Inferior parietal cortex (tissue), 1 donor: ENCODE measurements around the gene CAMKK2.
"Not testable (repeated sequence)": the region's sequence is repeated elsewhere in the genome, so short reads cannot be mapped to it uniquely, and the experiment has no call there.

Experiments used
- DNase-seq: peaks from one replicate; pipeline ENCODE4 v3.0.0-alpha.2; 2016; ENCODE audit errors: extremely low spot score

Gene CAMKK2

DNA sequence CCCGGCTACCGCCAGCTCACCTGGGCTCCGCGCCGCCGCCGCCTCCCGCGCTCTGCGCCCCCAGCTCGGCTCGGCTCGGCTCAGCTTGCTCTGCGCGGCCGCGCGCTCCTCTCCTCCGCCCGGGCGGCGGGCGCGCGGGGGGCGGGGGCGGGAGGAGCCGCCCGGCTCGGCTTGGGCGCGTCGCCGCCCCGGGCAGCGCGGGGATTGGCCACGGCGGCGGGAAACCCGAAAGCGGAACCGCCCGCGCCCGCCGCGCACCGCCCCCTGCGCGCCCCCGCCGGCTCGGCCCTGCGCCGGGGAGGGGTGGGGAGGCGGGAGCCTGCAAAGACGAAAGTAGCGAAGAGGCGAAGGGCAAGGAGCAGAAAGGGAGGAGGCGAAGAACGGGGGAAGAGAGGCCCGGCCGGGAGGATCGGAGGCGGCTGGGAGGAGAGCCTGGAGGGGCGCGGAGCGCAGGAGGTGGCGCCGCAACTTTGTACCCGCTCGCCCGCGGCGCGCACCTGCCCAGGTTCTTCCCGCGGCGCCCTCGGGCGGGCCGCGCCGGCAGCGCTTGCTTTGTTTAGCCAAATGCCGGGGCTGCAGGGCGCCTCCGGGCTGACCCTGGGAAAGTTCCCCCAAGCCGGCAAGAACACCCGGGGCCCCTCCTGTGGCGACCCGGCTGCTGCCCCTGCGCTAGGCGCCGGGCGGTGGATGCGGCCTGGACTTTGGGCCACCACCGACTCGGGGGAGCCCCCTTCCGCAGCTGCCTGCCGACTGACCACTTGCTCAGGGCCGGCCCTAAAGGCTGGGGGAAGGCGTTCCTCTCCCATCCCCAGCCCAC, at the start of gene CAMKK2:
TSS of gene CAMKK2 (minus strand) at position 92 of the 817 bp plus-strand sequence. CDS start 22,183 bp downstream, outside the sequence.
- peak; percentile 74 for DNase-seq

DNA sequence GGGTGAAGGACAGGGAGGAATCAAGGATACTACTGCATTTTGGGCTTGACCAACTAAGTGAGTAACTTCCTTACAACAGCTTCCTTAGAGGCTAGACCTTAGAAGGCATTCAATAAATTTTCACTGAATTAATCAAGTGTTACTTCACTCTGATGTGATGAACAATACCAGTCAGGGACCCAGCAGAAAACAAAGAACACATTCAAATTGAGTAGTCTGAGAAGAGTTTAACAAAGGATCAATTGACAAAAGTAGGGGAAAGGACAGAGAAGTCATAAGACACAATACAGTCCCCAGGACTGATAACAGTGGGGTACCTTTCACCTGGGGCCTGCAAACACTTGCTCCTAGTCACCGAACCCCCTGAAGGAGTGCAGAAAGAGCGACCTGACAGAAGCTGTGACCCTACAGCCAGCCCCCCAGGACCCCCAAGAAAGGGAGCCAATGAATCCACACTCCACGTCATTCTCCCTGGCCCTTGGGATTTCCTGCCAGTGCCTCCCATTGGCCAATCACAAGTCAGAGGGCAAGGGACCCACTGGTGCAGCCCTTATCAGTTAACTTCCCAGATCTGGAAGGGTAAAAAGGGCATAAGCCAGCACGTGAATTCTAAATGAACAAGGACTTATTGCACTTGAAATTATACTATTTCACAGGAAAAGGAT, 48.8 kb upstream of the CAMKK2 start:
- DNase-seq, result peak; percentile 79

DNA sequence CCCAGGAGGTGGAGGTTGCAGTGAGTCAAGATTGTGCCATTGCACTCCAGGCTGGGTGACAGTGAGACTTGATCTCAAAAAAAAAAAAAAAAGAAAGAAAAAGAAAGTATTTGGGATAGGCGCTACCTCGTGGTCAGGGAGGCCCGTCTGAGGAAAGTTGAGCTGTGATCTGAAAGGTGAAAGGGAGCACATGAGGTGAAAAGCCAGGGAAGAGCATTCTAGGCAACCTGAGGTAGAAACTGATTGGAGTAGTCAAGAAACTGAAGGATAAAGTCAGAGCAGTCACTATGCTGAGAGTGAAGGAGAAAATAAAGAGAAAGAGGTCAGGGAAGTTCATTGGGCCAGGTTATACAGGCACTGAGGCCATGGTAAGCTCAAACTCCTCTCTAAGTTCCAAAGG, 48.0 kb upstream of the CAMKK2 start:
- DNase-seq, result no peak

DNA sequence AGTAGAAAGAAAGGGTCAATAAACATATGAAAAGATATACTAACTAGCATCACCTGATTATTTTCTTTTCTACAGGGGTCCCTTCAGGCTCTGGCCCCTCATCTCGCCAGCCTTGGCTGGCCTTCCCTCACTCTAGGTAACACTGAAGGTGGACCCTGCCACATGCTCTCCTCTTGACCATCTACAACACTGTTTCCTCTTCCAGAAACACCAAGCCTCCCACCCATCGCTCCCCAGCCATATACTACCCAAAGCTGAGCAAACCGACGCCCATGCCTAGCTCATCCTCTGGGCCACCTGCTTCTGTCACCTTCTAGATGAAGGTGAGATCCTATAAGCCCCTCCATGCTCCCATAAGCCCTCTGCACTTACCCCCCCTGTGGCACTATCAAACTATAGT, 40.9 kb upstream of the CAMKK2 start:
- DNase-seq, result no peak

DNA sequence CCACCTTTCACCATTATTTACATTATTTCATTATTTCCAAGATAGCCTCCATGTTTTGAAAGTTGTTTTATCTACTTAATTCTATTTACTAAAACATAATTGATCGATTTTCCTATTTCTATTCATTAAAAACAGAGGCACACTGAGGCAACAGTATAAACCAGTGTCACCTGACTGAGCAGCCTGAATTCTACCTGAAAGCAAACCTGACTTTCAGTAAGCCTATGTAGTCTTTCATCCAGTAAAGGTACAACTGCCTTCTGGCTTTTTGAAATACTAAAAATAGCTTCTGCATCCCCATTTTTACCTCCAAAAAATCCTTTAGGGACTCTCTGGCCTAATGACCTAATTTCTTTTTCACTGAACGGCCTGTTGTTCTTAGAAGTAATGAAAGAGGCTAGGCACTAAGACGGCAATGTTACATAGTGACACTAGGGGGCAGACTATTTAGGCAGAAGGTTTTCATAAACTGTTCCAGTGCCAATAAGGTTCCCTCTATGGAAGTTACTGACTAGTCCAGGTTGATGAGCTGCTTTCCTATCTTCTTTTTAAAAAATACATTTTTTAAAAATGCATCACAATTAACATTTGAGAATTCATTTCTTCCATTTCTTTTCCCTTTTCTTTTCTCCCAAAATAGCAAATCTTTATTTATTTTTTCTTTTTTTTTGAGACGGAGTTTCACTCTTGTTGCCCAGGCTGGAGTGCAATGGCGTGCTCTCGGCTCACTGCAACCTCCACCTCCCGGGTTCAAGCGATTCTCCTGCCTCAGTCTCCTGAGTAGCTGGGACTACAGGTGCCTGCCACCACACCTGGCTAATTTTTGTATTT, 38.2 kb upstream of the CAMKK2 start:
- DNase-seq, result peak; percentile 87

DNA sequence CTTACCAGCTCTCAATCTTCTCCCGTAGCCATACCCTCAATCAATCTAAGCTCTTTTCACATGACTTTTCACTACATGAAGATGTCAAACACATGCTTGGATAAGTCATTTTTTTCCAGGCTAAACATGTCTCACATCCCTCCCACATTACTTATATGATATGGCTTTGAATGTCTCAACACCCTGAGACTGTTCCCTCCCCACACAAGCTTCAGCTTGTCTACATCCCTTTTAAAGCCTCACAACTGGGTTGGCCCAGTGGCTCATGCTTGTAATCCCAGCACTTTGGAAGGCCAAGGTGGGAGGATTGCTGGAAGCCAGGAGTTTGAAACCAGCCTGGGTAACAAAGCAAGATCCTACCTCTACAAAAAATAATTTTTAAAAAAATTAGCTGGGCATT, 37.2 kb upstream of the CAMKK2 start:
- DNase-seq, result no peak

DNA sequence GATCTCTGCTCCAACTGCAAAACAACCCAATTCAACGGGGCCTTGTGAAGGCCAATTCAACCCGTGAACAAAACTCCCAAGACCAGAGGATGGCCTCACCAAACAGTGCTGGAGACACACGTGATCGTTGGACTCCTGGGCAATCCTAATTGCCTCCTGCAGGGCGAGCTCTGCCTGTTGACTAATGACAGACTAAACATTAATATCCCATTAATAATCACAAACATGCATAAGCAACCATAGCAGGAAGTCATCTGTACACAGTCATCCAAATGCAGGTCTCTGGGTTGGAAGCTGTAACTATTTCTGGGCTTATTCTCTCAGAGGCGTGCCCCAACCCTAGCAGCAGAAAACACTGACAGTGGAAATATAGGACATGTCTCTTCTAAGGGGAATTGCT, 34.7 kb upstream of the CAMKK2 start:
- DNase-seq, result no peak

DNA sequence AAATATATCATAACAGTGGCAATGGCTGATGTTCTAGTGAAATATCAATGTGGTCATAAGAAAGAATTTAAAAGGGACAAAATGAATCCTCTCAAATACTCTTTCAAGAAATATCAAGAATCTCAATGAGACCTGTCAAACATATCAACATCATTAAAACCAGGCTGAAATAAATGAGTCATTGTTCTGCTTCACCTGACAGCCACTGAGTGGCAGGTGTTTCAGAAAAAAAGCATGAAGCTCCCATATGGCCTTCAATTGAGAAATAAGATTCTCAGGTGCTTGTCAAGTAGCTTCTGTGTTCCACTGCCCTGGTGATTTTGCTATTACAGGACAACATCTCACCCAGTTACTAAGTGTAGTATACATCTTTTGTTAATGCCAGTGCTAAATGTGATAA, 34.2 kb upstream of the CAMKK2 start:
- DNase-seq, result no peak

DNA sequence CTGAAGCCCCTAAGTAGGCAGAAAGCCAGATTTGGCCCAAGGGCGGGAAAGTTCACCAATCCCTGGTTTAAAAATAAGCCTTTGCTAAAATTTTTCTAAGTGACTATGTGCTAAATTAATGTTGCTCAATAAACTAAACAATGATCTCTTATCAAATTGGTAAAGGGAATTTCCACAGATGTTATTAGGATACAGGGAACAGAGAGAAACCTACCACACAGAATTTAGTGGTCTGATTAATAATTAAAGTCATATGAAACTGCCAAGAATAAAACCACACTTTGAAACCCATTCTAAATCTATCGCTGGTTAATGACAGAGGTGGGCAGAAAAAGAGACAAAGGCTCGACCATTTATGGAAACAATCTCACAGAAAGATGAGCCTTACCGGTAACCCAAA, 33.7 kb upstream of the CAMKK2 start:
- DNase-seq, result no peak

DNA sequence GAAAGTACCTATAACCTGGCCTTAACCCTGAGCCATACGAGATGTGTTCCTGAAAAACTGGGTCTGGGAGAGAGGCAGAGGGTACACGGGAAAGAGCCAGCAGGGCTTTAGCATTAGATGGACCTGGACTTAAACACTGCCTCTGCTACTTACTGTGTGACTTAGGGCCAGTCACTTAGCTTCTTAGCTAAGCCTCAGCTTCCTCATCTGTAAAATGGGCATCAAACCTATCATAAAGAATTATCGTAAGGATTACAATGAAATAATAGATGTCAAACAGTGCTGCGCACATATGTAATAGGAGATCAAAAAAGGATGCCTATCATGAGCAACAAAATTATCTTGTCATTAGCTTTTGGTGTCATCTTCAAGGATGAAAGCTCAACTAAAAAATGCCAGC, 32.1 kb upstream of the CAMKK2 start:
- DNase-seq, result no peak

DNA sequence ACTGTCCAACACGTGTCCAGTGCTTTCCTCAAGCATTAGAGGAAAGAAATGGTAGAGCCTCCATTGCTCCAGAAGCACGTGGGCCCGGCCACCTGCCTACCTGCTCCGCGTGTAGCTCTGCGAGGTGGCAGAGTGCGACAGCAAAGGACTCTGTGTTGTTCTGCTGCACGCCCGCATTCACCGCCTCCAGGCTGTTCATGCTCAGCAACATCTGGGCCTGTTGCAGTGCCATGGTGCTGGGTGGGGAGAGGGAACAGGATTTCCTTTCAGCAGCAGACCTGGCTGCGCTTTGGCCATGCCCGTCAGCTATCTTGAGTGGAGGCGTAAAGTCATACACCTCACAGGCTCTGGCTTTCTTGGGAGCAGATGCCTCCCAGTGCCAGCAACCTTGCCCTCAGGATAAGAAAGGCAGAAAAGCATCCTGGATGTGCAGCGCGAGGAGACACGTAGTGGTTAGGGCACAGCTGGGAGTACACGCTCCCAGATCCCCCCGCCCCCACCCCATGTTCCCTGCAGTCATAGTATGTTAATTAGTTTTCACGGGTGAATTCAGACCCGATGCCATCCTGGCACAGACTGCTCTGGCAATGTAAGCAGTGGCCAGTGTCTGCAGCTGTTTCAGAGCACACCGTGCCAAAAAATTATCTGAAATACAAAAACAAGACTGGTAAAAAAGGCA, 30.6 kb upstream of the CAMKK2 start:
- DNase-seq, result peak; percentile 64

DNA sequence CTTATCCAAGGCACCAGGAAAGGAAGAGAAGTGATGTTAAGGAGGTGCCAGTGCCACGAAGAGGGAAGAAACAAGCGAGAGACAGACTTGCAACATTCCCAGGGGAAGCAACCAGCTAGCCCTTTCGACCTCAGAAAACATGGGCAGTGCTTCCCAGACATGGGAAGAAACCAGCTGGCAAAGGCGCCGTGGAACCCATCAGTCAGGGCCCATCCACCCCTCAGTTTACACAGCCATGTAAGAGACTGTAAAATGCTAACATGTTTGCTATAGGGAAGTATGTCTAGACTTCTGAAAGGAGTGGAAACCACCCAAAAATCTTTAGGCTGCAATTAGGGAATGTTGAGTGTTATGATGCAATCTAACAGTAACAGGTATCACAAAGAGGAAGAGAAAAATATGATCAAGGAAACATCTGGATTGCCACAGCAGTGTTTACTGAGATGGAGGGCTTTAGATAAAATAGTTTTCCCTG, 29.4 kb upstream of the CAMKK2 start:
- DNase-seq, result no peak

DNA sequence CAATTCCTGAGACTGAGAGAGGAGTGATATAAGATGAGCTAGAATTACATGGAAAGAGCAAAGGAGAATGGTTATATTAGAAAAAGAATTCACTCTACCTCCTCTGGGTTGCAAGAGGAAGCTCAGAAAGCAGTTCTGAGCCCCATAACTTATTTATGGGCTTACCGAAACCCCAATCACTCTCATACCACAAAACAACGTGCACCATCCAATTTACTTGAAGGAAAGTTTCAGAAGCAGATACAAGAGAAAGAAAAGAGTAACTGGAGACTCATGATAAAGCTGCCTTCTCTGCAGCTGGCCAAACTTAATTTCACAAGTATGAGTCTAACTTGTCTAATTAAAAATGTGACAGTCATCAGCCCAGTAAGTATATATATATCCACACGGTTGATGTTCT, 27.4 kb upstream of the CAMKK2 start:
- no peak for DNase-seq

DNA sequence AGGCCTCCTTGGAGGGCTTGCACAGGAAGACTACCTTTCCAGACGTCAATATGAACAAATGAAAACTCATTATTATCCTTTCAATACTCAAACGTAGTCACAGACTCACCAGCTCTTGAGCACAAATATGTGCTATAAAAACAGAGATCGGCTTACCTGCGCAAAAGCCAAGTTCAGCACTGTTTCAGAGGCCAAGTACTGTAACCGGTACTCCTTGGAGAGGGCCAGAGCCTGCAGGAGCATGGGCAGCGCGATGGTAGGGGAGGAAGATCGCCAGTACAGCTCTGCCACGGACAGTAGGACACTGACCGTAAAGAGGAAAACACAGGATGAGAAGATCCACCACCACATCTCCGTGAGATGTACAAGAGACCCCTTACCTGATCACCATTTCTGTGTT, 21.6 kb upstream of the CAMKK2 start:
- no peak for DNase-seq

DNA sequence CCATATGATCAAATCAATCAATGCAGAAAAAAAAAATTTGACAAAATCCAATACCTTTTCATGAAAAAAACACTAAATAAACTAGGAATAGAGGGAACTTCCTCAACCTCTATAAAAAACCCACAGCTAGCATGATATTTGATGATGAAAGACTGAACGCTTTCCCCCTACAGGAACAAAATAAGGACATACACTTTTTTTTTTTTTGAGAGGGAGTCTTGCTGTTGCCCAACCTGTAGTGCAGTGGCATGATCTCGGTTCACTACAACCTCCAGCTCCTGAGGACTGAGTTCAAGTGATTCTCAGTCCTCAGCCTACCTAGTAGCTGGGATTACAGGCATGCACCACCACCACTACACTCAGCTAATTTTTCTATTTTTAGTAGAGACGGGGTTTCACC, 17.9 kb upstream of the CAMKK2 start:
- no peak for DNase-seq

DNA sequence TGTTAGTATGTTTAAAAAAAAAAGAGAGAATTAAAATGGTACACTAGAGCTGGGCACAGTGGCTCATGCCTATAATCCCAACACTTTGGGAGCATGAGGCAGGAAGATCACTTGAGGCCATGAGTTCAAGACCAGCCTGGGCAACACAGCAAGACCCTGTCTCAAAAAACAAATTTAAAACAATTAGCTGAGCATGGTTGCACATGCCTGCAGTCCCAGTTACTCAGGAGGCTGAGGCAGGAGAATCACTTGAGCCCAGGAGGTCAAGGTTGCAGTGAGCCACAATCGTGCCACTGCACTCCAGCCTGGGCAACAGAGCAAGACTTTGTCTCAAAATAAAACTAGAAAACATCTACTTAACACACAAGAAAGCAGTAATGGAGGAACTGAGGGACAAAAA, 13.7 kb upstream of the CAMKK2 start:
- DNase-seq, result not testable (repeated sequence)

DNA sequence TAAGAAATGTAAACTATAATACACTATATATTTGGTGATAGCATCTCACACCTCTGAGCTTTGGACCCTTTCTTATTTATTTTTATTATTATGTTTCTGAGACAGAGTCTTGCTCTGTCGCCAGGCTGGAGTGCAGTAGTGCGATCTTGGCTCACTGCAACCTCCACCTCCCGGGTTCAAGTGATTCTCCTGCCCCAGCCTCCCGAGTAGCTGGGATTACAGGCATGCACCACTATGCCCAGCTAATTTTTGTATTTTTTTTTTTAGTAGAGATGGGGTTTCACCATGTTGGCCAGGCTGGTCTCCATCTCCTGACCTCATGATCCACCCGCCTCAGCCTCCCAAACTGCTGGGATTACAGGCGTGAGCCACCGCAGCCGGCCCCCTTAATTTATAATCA, 10.9 kb upstream of the CAMKK2 start:
- not testable (repeated sequence) for DNase-seq

DNA sequence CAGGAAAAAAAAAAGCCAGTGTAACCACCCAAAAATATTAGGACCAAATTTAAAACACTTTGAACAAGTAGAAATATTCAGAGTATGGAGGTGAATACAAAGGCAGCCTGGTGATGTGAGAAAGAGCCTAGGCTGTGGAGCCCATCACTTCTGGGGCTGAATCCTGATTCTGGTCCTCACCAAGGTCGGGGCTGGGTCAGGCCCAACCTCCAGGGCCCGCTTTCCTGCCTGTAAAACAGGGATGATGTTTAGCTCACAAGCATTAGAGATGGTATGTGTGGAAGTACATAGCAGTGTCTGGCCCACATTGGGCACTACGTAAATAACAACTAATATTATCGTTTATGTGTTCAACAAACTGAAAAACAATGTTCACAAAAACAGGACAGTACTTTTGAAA, 7.8 kb upstream of the CAMKK2 start:
- DNase-seq, result no peak

DNA sequence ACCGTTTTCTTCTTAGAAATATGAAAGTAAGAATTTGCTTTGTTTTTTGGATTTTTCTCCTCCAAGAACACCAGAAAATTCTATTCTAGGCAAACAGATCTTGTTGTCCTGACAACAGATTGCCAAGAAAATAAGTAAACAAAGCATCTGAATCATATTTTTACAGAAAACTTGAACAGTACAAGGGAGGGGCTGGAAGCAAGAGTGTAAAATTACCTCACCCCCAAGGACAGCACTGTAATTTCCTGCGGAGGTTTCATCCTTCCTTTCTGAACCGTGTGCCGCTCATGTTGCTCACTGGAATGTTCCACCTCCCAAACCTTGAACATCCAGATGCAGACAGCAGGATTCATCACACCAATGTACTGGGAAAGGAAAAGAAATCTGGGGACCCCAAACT, 5.4 kb upstream of the CAMKK2 start:
- DNase-seq, result no peak

DNA sequence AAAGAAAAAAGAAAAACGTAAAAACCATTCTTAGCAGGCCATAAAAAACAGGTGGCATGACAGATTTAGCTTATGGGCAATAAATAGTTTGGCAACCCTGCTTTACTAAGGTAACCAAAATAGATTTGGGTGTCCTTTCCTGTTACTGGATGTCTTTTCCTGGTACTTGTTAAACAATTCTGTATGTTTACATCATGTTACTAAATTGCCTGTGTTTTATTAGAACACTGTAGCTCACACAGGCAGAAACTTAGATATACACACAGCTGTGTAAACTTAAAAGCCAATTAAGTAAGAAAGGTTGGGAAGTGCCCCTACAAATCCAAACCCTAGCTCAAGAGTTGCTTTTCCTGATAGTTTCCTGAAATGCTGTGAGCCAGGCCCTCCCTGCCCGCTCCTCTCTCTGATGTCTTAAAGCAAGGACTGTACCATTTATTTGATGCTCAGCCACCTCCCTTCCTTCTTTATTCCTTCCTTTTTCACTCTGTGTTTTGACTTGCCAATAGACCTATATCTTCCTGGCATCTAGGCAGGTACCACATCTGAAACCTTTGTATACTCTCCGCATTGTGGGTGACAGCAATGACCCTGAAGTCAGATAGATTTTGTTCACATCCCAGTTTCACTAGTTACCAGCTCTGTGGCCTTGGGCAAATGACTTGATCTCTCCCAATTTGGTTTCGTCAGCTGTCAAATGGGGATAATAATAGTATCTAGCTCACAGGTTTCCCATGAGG, 3.7 kb upstream of the CAMKK2 start:
- no peak for DNase-seq

DNA sequence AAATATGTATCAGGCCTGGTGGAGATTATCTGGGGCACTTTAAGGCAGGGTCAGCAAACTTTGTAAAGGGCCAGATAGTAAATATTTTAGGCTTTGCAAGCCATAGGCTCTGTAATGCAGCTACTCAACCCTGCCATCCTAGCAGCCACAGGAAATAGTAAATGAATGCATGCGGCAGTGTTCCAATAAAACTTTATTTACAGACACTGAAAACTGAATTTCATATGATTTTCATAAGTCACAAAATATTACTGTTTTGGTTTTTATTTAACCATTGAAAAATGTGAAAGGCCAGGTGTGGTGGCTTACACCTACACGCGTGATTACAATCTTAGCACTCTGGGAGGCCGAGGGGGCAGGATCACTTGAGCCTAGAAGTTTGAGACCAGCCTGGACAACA, 3.2 kb upstream of the CAMKK2 start:
- DNase-seq, result no peak
